ENCODE measurements around the gene GABRR1.
A peak's percentile ranks its signal among the peaks of the same experiment; 100 is the strongest.

DNA sequence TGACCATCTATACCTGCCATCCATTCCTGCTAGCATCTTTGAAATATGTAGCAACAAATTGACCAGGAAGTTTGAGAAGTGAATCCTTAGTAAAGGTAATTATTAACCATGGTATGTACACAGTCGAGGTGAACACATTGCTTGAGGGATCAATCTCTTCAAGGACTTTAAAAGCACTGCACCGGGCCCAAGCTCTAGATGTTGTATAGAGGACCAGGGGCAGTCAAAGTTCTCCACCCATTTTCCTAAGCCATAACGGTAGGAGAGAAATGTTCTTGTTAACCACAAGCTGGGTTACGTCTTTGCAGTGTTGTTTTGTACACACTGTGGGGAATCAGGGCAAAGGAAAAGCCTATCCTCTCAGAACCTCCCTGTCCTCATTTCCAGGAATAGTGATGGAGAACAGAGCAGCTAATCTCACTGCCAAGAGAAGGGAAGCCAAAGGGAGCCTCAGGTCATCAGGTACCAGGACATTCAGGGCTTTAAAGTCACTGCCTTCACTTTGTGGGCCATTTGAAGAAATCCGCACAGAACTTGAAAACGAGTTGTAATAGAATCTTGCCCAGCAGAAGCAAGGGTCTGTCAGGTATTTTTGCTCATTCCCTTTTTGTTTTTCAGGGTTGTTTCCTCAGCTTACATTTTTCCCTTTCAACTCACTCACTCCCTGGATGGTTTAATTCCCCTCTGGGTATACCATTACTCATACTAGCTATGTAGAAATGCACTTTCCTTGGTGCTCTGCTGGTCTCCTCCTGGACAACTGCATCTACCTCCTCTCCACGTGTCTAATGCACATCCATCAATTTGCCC lies 76.6 kb downstream of the GABRR1 start:
- TF ChIP-seq, protein P1, sequence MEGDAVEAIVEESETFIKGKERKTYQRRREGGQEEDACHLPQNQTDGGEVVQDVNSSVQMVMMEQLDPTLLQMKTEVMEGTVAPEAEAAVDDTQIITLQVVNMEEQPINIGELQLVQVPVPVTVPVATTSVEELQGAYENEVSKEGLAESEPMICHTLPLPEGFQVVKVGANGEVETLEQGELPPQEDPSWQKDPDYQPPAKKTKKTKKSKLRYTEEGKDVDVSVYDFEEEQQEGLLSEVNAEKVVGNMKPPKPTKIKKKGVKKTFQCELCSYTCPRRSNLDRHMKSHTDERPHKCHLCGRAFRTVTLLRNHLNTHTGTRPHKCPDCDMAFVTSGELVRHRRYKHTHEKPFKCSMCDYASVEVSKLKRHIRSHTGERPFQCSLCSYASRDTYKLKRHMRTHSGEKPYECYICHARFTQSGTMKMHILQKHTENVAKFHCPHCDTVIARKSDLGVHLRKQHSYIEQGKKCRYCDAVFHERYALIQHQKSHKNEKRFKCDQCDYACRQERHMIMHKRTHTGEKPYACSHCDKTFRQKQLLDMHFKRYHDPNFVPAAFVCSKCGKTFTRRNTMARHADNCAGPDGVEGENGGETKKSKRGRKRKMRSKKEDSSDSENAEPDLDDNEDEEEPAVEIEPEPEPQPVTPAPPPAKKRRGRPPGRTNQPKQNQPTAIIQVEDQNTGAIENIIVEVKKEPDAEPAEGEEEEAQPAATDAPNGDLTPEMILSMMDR (IDR thresholded peaks at IDR 0.05): no peak
- TF ChIP-seq POLR2A (IDR thresholded peaks at IDR 0.05): no peak
- TF ChIP-seq POLR2AphosphoS5 (IDR thresholded peaks at IDR 0.05): peak; percentile 47
- TF ChIP-seq EP300 (IDR thresholded peaks at IDR 0.05): no peak
